Kidney epithelial cell (primary cell): ENCODE data around the gene AKAP12. TPM values are rescaled to one million over a fixed set of nuclear protein-coding genes. Genes with fewer than 3 reads are reported as not detected.
A peak's percentile ranks its signal among the peaks of the same experiment; 100 is the strongest.
"Not testable (repeated sequence)": the region's sequence is repeated elsewhere in the genome, so short reads cannot be mapped to it uniquely, and the experiment has no call there.

Experiments
- DNase-seq: peaks from one replicate; pipeline ENCODE4 v3.0.0-alpha.2; 2010; ENCODE audit warnings: low read depth
- H3K27me3 ChIP-seq: 2 replicates; pipeline ENCODE4 v1.6.0; 2011; ENCODE audit warnings: low read length; ENCODE audit not compliant: control insufficient read depth, insufficient read depth
- H3K36me3 ChIP-seq: 2 replicates; pipeline ENCODE4 v1.5.1; 2011; ENCODE audit warnings: low read length; ENCODE audit not compliant: control insufficient read depth, insufficient read depth
- H3K4me3 ChIP-seq: 2 replicates; pipeline ENCODE4 v1.5.1; 2011; ENCODE audit warnings: low read depth, mild to moderate bottlenecking, control low read depth, low read length
- total RNA-seq: library from RNA; depleted of rRNA; stranded (reverse); fragments of >200 nt; gene quantifications from 2 replicates; pipeline ENCODE4 v1.2.3, GENCODE V29; 2015
- TF ChIP-seq, protein P1 (sequence below): IDR thresholded peaks from 2 replicates; pipeline ENCODE4 v1.5.1; 2011; ENCODE audit warnings: mild to moderate bottlenecking, moderate library complexity, low read length, control low read depth, inconsistent platforms; ENCODE audit not compliant: insufficient read depth, poor library complexity, severe bottlenecking

The AKAP12 gene
- total RNA-seq, 1 donor from 2014 or later, result 581 TPM

DNA sequence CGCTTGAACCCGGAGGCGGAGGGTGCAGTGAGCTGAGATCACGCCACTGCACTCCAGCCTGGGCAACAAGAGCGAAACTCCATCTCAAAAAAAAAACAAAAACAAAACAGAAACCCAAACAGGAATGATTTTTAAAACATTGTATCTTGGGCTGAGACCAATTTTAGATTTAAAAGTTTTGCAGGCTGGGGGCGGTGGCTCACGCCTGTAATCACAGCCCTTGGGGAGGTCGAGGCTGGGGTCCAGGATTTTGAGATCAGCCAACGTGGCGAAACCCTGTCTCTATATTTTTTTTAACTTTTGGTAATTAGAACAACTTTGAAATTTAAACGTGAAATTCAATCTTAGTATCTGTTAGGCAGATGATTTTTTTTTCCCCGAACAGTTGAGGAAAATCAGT is 70.5 kb downstream of the AKAP12 start:
- DNase-seq, result no peak
- no peaks in the 10 kb centered on the region for H3K36me3 ChIP-seq
- H3K4me3 ChIP-seq, result no peak overlapping the region
- H3K27me3 ChIP-seq, result no peaks in the 10 kb centered on the region
- TF ChIP-seq, protein P1, sequence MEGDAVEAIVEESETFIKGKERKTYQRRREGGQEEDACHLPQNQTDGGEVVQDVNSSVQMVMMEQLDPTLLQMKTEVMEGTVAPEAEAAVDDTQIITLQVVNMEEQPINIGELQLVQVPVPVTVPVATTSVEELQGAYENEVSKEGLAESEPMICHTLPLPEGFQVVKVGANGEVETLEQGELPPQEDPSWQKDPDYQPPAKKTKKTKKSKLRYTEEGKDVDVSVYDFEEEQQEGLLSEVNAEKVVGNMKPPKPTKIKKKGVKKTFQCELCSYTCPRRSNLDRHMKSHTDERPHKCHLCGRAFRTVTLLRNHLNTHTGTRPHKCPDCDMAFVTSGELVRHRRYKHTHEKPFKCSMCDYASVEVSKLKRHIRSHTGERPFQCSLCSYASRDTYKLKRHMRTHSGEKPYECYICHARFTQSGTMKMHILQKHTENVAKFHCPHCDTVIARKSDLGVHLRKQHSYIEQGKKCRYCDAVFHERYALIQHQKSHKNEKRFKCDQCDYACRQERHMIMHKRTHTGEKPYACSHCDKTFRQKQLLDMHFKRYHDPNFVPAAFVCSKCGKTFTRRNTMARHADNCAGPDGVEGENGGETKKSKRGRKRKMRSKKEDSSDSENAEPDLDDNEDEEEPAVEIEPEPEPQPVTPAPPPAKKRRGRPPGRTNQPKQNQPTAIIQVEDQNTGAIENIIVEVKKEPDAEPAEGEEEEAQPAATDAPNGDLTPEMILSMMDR, result no peak

DNA sequence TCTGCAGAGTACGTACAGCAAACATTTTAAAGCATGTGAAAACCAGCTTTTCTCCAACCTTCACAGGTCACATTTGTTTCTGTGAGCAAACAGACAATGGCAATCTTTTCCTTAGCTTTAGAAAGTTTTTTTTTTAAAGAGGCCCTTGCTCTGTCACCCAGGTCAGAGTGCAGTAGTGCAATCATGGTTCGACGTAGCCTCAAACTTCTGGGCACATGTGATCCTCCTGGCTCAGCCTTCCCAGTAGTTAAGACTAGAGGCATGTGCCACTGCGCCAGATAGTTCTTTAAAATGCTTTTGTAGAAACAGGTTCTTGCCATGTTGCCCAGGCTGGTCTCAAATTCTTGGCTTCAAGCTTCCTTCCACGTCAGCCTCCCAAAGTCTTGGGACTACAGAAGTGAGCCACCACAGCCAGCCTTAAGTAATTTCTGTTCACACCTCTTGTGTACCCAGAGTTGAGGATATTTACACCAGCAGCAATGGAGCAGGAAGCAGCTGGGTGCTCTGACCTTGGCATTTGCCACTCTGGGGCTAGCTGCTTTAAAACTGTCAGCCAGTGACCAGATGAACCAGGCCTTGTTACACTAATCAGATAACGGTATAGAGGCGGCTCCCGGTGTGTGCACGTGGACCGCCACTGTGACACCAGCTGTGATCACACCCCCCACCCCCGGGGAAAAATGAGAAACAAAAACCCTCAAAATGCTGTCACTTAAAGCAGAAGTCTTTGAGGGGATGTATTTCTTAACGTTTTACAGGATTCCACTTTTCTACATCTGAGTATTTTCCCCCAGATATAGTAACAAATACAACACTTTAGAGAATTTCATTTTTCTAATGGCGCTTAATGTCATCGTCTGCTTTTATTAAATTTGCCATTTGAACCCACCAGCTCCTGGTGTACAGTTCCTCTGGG is 71.3 kb downstream of the AKAP12 start:
- Histone ChIP-seq H3K36me3 (no peaks in the 10 kb centered on the region), H3K27me3 (no peaks in the 10 kb centered on the region), H3K4me3 (no peak overlapping the region)
- no peak for DNase-seq
- TF ChIP-seq, protein P1, result no peak

DNA sequence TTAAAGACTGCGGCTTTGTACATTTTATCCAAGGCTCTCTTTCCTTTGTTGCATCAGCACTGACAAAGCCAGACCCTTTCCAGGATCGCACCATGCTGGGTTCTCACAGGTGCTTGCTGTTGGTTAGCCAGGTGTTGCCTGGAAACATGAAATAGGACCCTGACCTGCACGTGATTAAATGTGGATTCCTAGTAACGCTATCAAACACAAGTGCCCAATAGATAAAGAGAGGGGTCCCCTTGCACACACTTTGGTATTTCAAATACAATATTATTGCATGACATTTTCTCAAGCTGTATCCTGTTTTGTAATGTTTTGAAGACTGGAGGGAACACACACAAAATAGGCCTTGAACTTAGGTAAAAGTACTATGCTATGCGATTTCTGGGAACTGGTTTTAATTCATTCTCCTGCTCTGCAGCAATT is 73.3 kb downstream of the AKAP12 start:
- Histone ChIP-seq H3K4me3 (no peak overlapping the region), H3K27me3 (no peaks in the 10 kb centered on the region), H3K36me3 (no peaks in the 10 kb centered on the region)
- TF ChIP-seq, protein P1, result no peak
- no peak for DNase-seq

DNA sequence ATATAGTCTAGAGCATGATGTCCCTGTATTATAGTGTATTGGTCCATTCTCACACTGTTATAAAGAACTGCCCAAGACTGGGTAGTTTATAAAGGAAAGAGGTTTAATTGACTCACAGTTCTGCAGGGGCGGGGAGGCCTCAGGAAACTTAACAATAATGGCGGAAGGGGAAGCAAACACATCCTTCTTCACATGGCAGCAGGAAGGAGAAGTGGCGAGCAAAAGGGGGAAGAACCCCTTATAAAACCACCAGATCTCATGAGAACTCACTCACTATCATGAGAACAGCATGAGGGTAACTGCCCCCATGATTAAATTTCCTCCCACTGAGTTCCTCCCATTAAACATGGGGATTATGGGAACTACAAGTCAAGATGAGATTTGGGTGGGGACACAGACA is 75.9 kb downstream of the AKAP12 start:
- not testable (repeated sequence) for DNase-seq, H3K27me3 ChIP-seq, H3K4me3 ChIP-seq, H3K36me3 ChIP-seq

DNA sequence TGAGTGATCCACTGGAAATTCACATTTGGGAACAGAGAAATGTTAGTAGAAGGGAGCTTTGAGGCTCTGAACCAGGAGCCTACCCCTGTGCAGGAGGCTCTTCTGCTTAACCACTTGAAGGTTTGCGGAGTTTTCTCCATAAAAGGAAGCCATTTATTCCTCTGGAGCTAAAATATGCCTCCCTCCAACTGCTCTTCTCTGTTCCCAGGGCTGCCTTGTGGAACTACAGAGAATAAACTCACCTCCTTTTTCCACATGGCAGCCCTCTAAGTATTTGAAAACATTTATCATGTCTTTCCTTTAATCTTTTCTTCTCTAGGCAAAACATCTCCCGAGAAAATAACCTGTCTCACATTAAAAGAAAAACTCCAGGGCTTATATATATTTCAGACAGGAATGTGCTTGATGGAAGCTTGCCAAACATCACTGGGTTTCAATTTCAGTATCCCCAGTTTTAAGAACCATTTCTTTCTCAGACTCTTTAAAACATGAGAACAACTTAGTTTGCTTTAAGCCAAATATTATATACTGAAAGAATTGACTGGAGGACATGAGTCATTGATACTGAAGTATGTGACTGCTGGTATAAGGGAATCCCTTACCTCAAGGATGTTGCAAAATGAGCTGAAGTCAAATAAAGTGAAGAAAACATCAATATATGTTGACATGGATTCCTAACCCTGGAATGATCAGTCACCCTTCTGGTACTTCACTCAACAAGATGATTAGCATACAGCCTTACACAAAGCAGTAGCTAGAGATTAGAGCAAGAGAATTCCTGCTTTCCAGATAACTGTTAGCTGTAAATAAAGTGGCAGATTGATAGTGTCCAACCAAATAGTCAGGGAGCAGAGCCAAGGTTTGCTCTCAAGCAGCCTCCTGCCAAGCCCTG is 77.6 kb downstream of the AKAP12 start:
- peak; percentile 79 for DNase-seq
- TF ChIP-seq, protein P1, result no peak
- H3K4me3 ChIP-seq, result no peak overlapping the region

DNA sequence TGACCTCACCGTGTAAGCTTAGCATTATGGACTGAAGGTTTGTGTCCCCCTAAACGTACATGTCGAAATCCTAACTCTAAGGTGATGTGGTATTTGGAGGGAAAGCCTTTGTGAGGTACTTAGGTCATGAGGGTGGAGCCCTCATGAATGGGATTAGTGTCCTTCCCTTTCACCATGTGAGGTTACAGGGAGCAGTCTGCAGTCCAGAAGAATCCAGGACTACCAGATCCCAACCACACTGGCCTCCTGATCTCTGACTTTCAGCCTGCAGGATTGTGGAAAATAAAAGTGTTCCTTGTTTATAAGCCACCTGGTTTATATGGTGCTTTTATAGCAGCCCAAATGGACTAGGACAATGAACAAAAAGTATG is 78.2 kb downstream of the AKAP12 start:
- TF ChIP-seq, protein P1, result no peak
- DNase-seq, result no peak
- H3K27me3 ChIP-seq, result no peaks in the 10 kb centered on the region
- H3K4me3 ChIP-seq, result no peak overlapping the region
- no peaks in the 10 kb centered on the region for H3K36me3 ChIP-seq

More for the DNA sequence above, 77.6 kb downstream of the AKAP12 start:
- Histone ChIP-seq H3K27me3 (no peaks in the 10 kb centered on the region), H3K36me3 (no peaks in the 10 kb centered on the region)
